A549 (cell line): Measurements from ENCODE around the gene TSSK2. TPM values are rescaled to one million over a fixed set of nuclear protein-coding genes. Genes with fewer than 3 reads are reported as not detected.
A peak's percentile ranks its signal among the peaks of the same experiment; 100 is the strongest.

ENCODE experiments used
- ATAC-seq, 2 experiments: fragments of 200-7000 bp in 1 of 2; fragments of >200 bp in 1 of 2; cut with Nextera tagmentation in 1 of 2; cut with Tn5 transposase in 1 of 2; 3 replicates each; pipeline versions ENCODE4 v1.8.0 to v1.9.1; 2018 to 2020; ENCODE audit warnings: mild to moderate bottlenecking in 1 of 2, moderate library complexity in 1 of 2
- CTCF ChIA-PET: fragments of 300-600 bp; sonication (Branson Sonifier 250); formaldehyde crosslinking; extraction: SDS; loops from one replicate; lab custom pipeline; 2021; ENCODE audit warnings: antibody characterized with exemption, inconsistent platforms; lab: Yijun Ruan, JAX
- POLR2A ChIA-PET: fragments of 350-600 bp; formaldehyde crosslinking; extraction: SDS; loops from one replicate; lab custom pipeline; 2021; ENCODE audit warnings: antibody characterized with exemption, inconsistent platforms; lab: Yijun Ruan, JAX
- DNase-seq, 2 experiments: peaks; one replicate each; pipeline versions ENCODE4 v3.0.0 to v3.0.0-alpha.2; 2011 to 2016; ENCODE audit warnings: low read depth in 1 of 2, low spot score in 1 of 2
- FAIRE-seq: peaks from 2 replicates; lab custom pipeline; 2011; peaks lifted over from hg19 to GRCh38; lab: Jason Lieb, UNC
- H3K27ac ChIP-seq, 2 experiments: fragments of >200 bp; sonication (Bioruptor Twin); formaldehyde crosslinking; 3 replicates each; pipeline ENCODE4 v1.5.1; 2016 to 2017
- H3K4me1 ChIP-seq: fragments of >200 bp; sonication (Bioruptor Twin); formaldehyde crosslinking; 3 replicates; pipeline ENCODE4 v1.6.1; 2016
- H3K4me2 ChIP-seq: fragments of >200 bp; sonication (Bioruptor Twin); formaldehyde crosslinking; 3 replicates; pipeline ENCODE4 v1.6.1; 2016
- H3K4me3 ChIP-seq: fragments of >200 bp; sonication (Bioruptor Twin); formaldehyde crosslinking; 3 replicates; pipeline ENCODE4 v1.5.1; 2016
- H3K9me3 ChIP-seq: fragments of >200 bp; sonication (Bioruptor Twin); formaldehyde crosslinking; 3 replicates; pipeline ENCODE4 v1.6.1; 2016
- BCL3 ChIP-seq: fragments of >200 bp; sonication (Bioruptor Twin); formaldehyde crosslinking; IDR thresholded peaks from 3 replicates; pipeline ENCODE4 v1.6.1; 2016
- CBX2 ChIP-seq: fragments of 200-600 bp; sonication (generic); IDR thresholded peaks from 2 replicates; pipeline ENCODE4 v1.6.1; 2016; ENCODE audit warnings: low read depth, mild to moderate bottlenecking, borderline replicate concordance
- CHD2 ChIP-seq: fragments of 150-350 bp; IDR thresholded peaks from 2 replicates; pipeline ENCODE4 v1.6.1; 2014; ENCODE audit warnings: low read length; ENCODE audit not compliant: partially characterized antibody
- CHD4 ChIP-seq: fragments of 200-600 bp; sonication (generic); IDR thresholded peaks from 2 replicates; pipeline ENCODE4 v1.6.1; 2016; ENCODE audit warnings: antibody characterized with exemption, mild to moderate bottlenecking, borderline replicate concordance
- E2F6 ChIP-seq: IDR thresholded peaks from 2 replicates; pipeline ENCODE4 v1.6.1; 2012; ENCODE audit warnings: low read depth, borderline replicate concordance
- EHF ChIP-seq: fragments of 250-450 bp; sonication (Bioruptor Pico); IDR thresholded peaks from 2 replicates; pipeline ENCODE4 v1.5.0; 2020; ENCODE audit warnings: mild to moderate bottlenecking
- EHMT2 ChIP-seq: fragments of 200-600 bp; sonication (generic); IDR thresholded peaks from 2 replicates; pipeline ENCODE4 v1.6.1; 2016; ENCODE audit warnings: antibody characterized with exemption, low read depth, mild to moderate bottlenecking, moderate library complexity
- FOSB ChIP-seq: fragments of 250-450 bp; sonication (Bioruptor Pico); IDR thresholded peaks from 2 replicates; pipeline ENCODE4 v1.5.0; 2020; ENCODE audit warnings: mild to moderate bottlenecking, moderate library complexity
- HEYL ChIP-seq: fragments of 250-450 bp; sonication (Bioruptor Pico); IDR thresholded peaks from 2 replicates; pipeline ENCODE4 v1.8.0; 2021; ENCODE audit warnings: mild to moderate bottlenecking, moderate library complexity
- HMGXB4 ChIP-seq: fragments of 250-450 bp; sonication (Bioruptor Pico); IDR thresholded peaks from 2 replicates; pipeline ENCODE4 v1.5.0; 2021; ENCODE audit warnings: mild to moderate bottlenecking, moderate library complexity, borderline replicate concordance
- HOXA7 ChIP-seq: fragments of 250-450 bp; sonication (Bioruptor Pico); IDR thresholded peaks from 2 replicates; pipeline ENCODE4 v1.5.0; 2020; ENCODE audit warnings: mild to moderate bottlenecking, moderate library complexity
- JUN ChIP-seq, 2 experiments: fragments of >200 bp; sonication (Bioruptor Twin); formaldehyde crosslinking; IDR thresholded peaks; 2 replicates in 1 of 2; 3 replicates in 1 of 2; pipeline ENCODE4 v1.6.1; 2016 to 2017
- MAX ChIP-seq: IDR thresholded peaks from 2 replicates; pipeline ENCODE4 v1.6.1; 2012
- MAZ ChIP-seq: fragments of 150-350 bp; IDR thresholded peaks from 2 replicates; pipeline ENCODE4 v1.6.1; 2014; ENCODE audit warnings: antibody characterized with exemption, low read depth, low read length, borderline replicate concordance
- NFE2L2 ChIP-seq: fragments of 150-350 bp; conservative IDR thresholded peaks from 2 replicates; pipeline ENCODE4 v1.6.1; 2014; ENCODE audit warnings: low read length
- NR3C1 ChIP-seq: fragments of >200 bp; sonication (Bioruptor Twin); formaldehyde crosslinking; IDR thresholded peaks from 3 replicates; pipeline ENCODE4 v1.6.1; 2017
- PHF8 ChIP-seq: fragments of 200-600 bp; sonication (generic); IDR thresholded peaks from 2 replicates; pipeline ENCODE4 v1.6.1; 2016; ENCODE audit warnings: low read depth, mild to moderate bottlenecking, antibody characterized with exemption, moderate library complexity, borderline replicate concordance
- POLR2A ChIP-seq: IDR thresholded peaks from 2 replicates; pipeline ENCODE4 v1.6.1; 2012; ENCODE audit warnings: mild to moderate bottlenecking, low read length
- POLR2AphosphoS2 ChIP-seq: conservative IDR thresholded peaks from 2 replicates; pipeline ENCODE4 v1.6.1; 2012; ENCODE audit warnings: low read length, improper control_type of control experiment, inconsistent platforms
- RARB ChIP-seq: fragments of 250-450 bp; sonication (Bioruptor Pico); IDR thresholded peaks from 2 replicates; pipeline ENCODE4 v1.8.0; 2021; ENCODE audit warnings: mild to moderate bottlenecking, moderate library complexity
- RNF2 ChIP-seq: fragments of 200-600 bp; sonication (generic); IDR thresholded peaks from 2 replicates; pipeline ENCODE4 v1.6.1; 2016; ENCODE audit warnings: low read depth, mild to moderate bottlenecking, antibody characterized with exemption, moderate library complexity, borderline replicate concordance
- SMC3 ChIP-seq: fragments of >200 bp; sonication (Bioruptor Twin); formaldehyde crosslinking; IDR thresholded peaks from 3 replicates; pipeline ENCODE4 v1.6.1; 2018; ENCODE audit warnings: inconsistent platforms
- TFCP2L1 ChIP-seq: fragments of 250-450 bp; sonication (Bioruptor Pico); IDR thresholded peaks from 2 replicates; pipeline ENCODE4 v1.5.0; 2021; ENCODE audit warnings: mild to moderate bottlenecking
- TP53 ChIP-seq: fragments of 250-450 bp; sonication (Bioruptor Pico); IDR thresholded peaks from 2 replicates; pipeline ENCODE4 v1.5.0; 2021; ENCODE audit warnings: mild to moderate bottlenecking, moderate library complexity
- ZC3H11A ChIP-seq: fragments of 450-650 bp; IDR thresholded peaks from 2 replicates; pipeline ENCODE4 v1.6.1; 2014; ENCODE audit warnings: antibody characterized with exemption, mild to moderate bottlenecking
- ZFP36 ChIP-seq: fragments of 450-650 bp; IDR thresholded peaks from 2 replicates; pipeline ENCODE4 v1.6.1; 2014; ENCODE audit warnings: borderline replicate concordance; ENCODE audit not compliant: partially characterized antibody
- WGBS: methylation state at CpG from one replicate; pipeline ENCODE4 v1.1.6; 2017; ENCODE audit errors: missing lambda C conversion rate; 5-methylcytosine and 5-hydroxymethylcytosine counted together
- polyA plus RNA-seq, 4 experiments: library from polyadenylated mRNA; depleted of rRNA in 3 of 4; stranded (reverse); fragments of >200 nt; fragmentation: RNase III in 1 of 4; extraction: RNeasy Plus Mini Kit Qiagen cat#74134 plus additional on column Dnase treatment in 1 of 4; gene quantifications; 2 replicates in 3 of 4; 3 replicates in 1 of 4; pipeline ENCODE4 v1.2.3, GENCODE V29; 2011 to 2017
- TF ChIP-seq, protein P1 (sequence below): fragments of >200 bp; sonication (Bioruptor Twin); formaldehyde crosslinking; IDR thresholded peaks from 2 replicates; pipeline ENCODE4 v1.6.1; 2016

Gene TSSK2
- polyA plus RNA-seq, 2 of the 4 experiments (the other 2 are of a cell fraction) = not detected

DNA sequence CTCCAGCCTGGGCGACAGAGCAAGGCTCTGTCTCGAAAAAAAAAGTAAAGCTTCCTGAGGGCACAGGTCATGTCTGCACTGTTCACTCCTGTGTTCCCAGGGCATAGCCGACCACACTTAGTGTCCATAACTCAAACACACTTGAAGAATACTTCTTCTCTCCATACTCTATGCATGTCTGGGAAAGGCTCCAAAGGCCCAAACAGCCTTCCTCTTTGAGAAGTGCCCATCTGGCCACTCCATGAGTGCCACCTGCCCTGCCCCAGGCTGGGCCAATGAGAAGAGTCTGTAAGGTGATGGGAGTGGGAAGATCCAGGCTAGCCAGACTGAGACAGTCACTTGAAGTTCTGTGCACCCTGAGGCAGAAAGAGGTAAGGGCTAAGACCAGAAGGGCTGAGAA lies 33.6 kb upstream of the TSSK2 start:
- Histone ChIP-seq H3K4me2 (no peak overlapping the region), H3K4me1 (no peaks in the 10 kb centered on the region), H3K27ac (no peak overlapping the region), H3K4me3 (no peak overlapping the region), H3K9me3 (no peaks in the 10 kb centered on the region)
- 88% methylated on average over 3 of the region's 3 CpGs for WGBS
- FAIRE-seq (no peak), ATAC-seq (no peak), DNase-seq (no peak)
- ChIA-PET CTCF (interaction anchor here (0.7 to 2.1 kb wide), 2 partner anchors 10 to 48 kb away, joined by 3 to 9 read pairs; no protein-coding TSS in a partner anchor), POLR2A (no interaction called here)
- TF ChIP-seq CHD2 (no peak), HOXA7 (CRISPR knock-in tag) (no peak), HMGXB4 (CRISPR knock-in tag) (no peak), JUN (IDR thresholded peaks at IDR 0.05) (no peak), TFCP2L1 (no peak), POLR2A (no peak)

DNA sequence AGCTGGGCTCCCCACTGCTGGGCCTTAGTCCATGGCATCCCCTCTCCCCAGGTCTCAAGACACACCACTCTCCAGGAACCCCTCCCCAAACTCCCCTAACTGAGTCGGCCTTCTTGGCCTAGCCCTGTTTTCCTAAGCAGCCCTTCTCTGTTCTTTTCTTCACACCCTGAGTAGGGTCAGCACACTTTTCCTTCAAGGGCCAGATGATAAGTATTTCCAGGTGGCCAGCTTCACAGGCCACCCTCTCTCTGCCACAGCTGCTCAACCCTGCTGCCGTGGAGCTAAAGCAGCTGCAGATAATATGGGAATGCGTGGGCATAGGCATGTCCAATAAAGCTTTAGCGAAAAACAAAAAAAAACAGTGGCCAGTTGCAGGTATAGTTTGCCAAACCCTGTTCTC lies 33.0 kb upstream of the TSSK2 start:
- CTCF ChIA-PET = interaction anchor here (0.7 to 2.1 kb wide), 2 partner anchors 9 to 47 kb away, joined by 3 to 9 read pairs; no protein-coding TSS in a partner anchor
- WGBS = 91% methylated on average over 4 of the region's 4 CpGs

GRCh38 chr22:19103880-19104821 lies 27.0 kb upstream of the TSSK2 start:
- ATAC-seq (peak in 1 of 2 experiments; percentile 34; a peak in 1 of 6 replicates), DNase-seq (no peak), FAIRE-seq (no peak)
- no peak overlapping the region for H3K27ac ChIP-seq
- WGBS = 73% methylated on average over 5 of the region's 5 CpGs
- H3K9me3 ChIP-seq = no peaks in the 10 kb centered on the region
- ChIA-PET POLR2A (no interaction called here), CTCF (interaction anchor here (0.5 to 1.7 kb wide), 3 partner anchors 12 to 295 kb away, joined by 3 to 4 read pairs (median 3); no protein-coding TSS in a partner anchor)
- TF ChIP-seq TP53 (no peak), SMC3 (no peak), ZC3H11A (no peak), PHF8 (no peak), HMGXB4 (CRISPR knock-in tag) (no peak), NFE2L2 (no peak), EHF (no peak), E2F6 (no peak), HOXA7 (CRISPR knock-in tag) (no peak), MAX (no peak), EHMT2 (no peak), RARB (CRISPR knock-in tag) (no peak), NR3C1 (no peak), CBX2 (no peak), ZFP36 (no peak), BCL3 (no peak), FOSB (CRISPR knock-in tag) (no peak), HEYL (CRISPR knock-in tag) (no peak), POLR2AphosphoS2 (no peak)
- TF ChIP-seq, protein P1, sequence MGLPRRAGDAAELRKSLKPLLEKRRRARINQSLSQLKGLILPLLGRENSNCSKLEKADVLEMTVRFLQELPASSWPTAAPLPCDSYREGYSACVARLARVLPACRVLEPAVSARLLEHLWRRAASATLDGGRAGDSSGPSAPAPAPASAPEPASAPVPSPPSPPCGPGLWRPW = no peak
- no peak overlapping the region for H3K4me2 ChIP-seq
- peaks cover 5% of the 10 kb centered on the region; the same call in 2 of the 3 replicates for H3K4me1 ChIP-seq
- no peak overlapping the region for H3K4me3 ChIP-seq

More for the DNA sequence above, 33.0 kb upstream of the TSSK2 start:
- TF ChIP-seq HOXA7 (CRISPR knock-in tag) = no peak
- TF ChIP-seq RNF2 = no peak
- TF ChIP-seq CHD4 = no peak
- TF ChIP-seq MAZ = no peak
- POLR2A ChIA-PET = no interaction called here
- H3K4me2 ChIP-seq = no peak overlapping the region
- FAIRE-seq (no peak), ATAC-seq (no peak), DNase-seq (no peak)
- H3K4me1 ChIP-seq = no peaks in the 10 kb centered on the region
- no peak overlapping the region for H3K27ac ChIP-seq
- no peak overlapping the region for H3K4me3 ChIP-seq
- H3K9me3 ChIP-seq = no peaks in the 10 kb centered on the region
